ENCODE data around the gene TMEM117. TPM values are rescaled to one million over a fixed set of nuclear protein-coding genes. Genes with fewer than 3 reads are reported as not detected.
"Not testable (repeated sequence)": the region's sequence is repeated elsewhere in the genome, so short reads cannot be mapped to it uniquely, and the experiment has no call there.

Gene TMEM117
- total RNA-seq, 1 donor from 2014 or later, result 22.1 TPM

DNA sequence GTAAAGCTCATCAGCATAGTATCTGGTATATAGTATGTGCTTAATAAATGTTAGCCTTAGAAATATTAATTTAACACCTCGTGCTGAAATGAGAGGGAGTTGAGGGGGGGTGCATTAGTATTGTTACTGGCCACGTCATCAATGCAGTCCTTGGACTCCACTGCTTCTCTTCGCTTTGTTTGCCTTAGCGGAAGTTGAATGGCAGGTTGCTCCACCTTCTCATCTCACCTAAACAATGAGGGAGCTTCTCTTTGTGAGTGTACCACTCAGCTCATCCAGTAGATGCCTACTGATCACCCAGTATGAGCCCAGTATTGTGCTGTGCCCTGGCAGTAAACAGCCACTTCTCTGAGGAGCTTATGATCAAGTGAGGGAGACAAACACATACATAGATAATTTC is 4.5 kb downstream of the TMEM117 start:
- Histone ChIP-seq H3K9me3 (no peaks in the 10 kb centered on the region), H3K27ac (no peak overlapping the region), H3K4me1 (peaks cover 13% of the 10 kb centered on the region), H3K27me3 (no peaks in the 10 kb centered on the region), H3K4me3 (no peak overlapping the region), H3K36me3 (no peaks in the 10 kb centered on the region)
- TF ChIP-seq POLR2A (IDR thresholded peaks at IDR 0.05) (no peak), POLR2AphosphoS5 (IDR thresholded peaks at IDR 0.05; ENCODE audit: insufficient read depth in 1 of 2, low read depth in 1 of 2) (no peak)
- TF ChIP-seq, protein P1, sequence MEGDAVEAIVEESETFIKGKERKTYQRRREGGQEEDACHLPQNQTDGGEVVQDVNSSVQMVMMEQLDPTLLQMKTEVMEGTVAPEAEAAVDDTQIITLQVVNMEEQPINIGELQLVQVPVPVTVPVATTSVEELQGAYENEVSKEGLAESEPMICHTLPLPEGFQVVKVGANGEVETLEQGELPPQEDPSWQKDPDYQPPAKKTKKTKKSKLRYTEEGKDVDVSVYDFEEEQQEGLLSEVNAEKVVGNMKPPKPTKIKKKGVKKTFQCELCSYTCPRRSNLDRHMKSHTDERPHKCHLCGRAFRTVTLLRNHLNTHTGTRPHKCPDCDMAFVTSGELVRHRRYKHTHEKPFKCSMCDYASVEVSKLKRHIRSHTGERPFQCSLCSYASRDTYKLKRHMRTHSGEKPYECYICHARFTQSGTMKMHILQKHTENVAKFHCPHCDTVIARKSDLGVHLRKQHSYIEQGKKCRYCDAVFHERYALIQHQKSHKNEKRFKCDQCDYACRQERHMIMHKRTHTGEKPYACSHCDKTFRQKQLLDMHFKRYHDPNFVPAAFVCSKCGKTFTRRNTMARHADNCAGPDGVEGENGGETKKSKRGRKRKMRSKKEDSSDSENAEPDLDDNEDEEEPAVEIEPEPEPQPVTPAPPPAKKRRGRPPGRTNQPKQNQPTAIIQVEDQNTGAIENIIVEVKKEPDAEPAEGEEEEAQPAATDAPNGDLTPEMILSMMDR (IDR thresholded peaks at IDR 0.05), result no peak
- DNase-seq (ENCODE audit: extremely low spot score in 2 of 2), result no peak
- intact Hi-C loops (cut with DNase I), result no loop called here

DNA sequence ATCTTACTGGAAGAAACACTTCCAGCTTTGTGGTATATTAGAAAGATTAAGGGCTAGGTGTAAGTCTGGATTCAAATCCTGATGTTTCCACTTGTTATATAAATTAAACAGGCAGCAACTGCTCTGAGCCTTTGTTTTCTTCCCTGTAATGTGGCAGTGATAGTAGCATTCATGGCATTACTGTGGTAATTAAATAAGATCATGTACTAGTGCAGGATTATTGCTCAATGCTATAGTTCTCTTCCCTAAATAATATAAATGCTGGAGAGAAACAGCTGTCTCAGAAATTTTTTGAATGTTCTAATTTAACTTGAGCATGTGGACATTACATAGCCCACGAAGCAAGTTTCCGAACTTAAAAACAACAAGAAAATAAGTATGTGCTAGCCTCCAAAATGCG is 5.4 kb downstream of the TMEM117 start:
- intact Hi-C loops (cut with DNase I), result no loop called here
- H3K9me3 ChIP-seq, result no peaks in the 10 kb centered on the region
- no peaks in the 10 kb centered on the region for H3K36me3 ChIP-seq
- DNase-seq (ENCODE audit: extremely low spot score in 2 of 2), result no peak
- H3K27me3 ChIP-seq, result no peaks in the 10 kb centered on the region
- peaks cover 13% of the 10 kb centered on the region for H3K4me1 ChIP-seq
- H3K4me3 ChIP-seq, result no peak overlapping the region
- TF ChIP-seq, protein P1 (IDR thresholded peaks at IDR 0.05), result no peak
- TF ChIP-seq POLR2AphosphoS5 (IDR thresholded peaks at IDR 0.05; ENCODE audit: insufficient read depth in 1 of 2, low read depth in 1 of 2) (no peak), POLR2A (IDR thresholded peaks at IDR 0.05) (no peak)
- no peak overlapping the region for H3K27ac ChIP-seq

DNA sequence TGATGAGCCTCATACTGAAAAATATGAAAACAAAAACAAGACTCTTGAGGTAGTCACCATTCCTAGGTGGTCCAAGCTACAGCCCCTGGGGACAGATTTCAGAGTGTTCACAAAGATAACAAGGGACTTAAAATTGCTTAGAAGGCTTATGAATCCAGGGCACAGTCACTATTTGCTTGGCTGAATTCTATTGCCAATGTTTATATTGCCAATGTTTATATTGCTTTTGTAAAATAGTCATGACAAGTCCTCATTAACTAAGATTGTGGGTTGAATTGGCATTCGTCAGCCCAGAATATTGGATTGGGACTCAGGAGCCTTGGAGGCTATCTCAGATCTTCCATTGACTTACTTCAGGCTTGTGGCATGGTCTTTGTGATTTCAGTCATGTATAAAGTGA is 6.4 kb downstream of the TMEM117 start:
- intact Hi-C loops (cut with DNase I), result no loop called here
- H3K27ac ChIP-seq, result no peak overlapping the region
- no peaks in the 10 kb centered on the region for H3K9me3 ChIP-seq
- TF ChIP-seq POLR2AphosphoS5 (IDR thresholded peaks at IDR 0.05; ENCODE audit: insufficient read depth in 1 of 2, low read depth in 1 of 2), result no peak
- TF ChIP-seq, protein P1 (IDR thresholded peaks at IDR 0.05), result no peak
- TF ChIP-seq POLR2A (IDR thresholded peaks at IDR 0.05), result no peak
- H3K4me3 ChIP-seq, result no peak overlapping the region
- DNase-seq (ENCODE audit: extremely low spot score in 2 of 2), result no peak
- peaks cover 4% of the 10 kb centered on the region for H3K4me1 ChIP-seq
- H3K27me3 ChIP-seq, result no peaks in the 10 kb centered on the region
- H3K36me3 ChIP-seq, result no peaks in the 10 kb centered on the region

DNA sequence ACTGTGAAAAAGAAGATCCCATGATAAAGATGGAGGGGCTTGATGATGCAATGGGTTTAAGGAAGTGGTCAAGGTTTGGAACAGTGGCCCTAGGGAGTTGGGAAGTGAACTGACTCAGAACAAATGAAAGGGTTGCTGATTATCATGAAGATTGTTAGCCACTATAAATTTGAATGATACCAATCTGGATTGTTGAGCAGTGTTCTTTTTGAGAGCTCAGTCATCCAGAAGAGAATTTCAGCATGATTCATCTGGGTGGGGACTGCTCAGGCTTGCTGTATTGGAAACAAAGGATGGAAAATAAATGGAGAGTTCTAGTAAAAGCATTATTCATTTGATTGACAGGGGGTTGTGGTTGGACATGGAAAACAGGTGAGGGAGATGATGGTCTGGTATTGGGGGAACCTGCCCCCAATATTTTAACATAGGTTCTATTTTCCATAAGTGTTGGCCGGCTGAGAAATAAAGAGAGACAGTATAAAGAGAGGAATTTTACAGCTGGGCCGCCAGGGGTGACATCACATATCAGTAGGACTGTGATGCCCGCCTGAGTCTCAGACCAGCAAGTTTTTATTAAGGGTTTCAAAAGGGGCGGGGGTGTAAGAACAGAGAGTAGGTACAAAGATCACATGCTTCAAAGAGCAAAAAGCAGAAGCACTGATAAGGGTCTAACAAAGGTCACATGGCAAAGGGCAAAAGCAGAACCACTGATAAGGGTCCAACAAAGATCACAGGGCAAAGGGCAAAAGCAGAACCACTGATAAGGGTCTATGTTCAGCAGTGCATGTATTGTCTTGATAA is 11.7 kb downstream of the TMEM117 start:
- H3K9me3 ChIP-seq; H3K36me3 ChIP-seq; intact Hi-C loops (cut with DNase I); H3K27ac ChIP-seq; H3K4me1 ChIP-seq; H3K4me3 ChIP-seq; DNase-seq (ENCODE audit: extremely low spot score in 2 of 2); H3K27me3 ChIP-seq: not testable (repeated sequence)
- peak in 1 of 2 donors; percentile 50 for TF ChIP-seq POLR2AphosphoS5 (IDR thresholded peaks at IDR 0.05; ENCODE audit: insufficient read depth in 1 of 2, low read depth in 1 of 2)

DNA sequence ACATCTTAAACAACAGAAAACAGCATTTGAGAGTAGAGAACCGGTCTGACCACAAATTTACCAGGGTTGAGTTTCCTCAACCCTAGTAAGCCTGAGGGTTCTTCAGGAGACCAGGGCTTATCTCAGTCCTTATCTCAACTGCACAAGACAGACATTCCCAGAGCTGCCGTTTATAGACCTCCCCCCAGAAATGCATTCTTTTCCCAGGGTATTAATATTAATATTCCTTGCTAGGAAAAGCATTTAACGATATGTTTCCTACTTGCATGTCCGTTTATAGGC is 12.3 kb downstream of the TMEM117 start:
- TF ChIP-seq POLR2AphosphoS5 (IDR thresholded peaks at IDR 0.05; ENCODE audit: insufficient read depth in 1 of 2, low read depth in 1 of 2), result no peak
- TF ChIP-seq, protein P1 (IDR thresholded peaks at IDR 0.05), result no peak
- TF ChIP-seq POLR2A (IDR thresholded peaks at IDR 0.05), result no peak
- Histone ChIP-seq H3K4me1 (no peaks in the 10 kb centered on the region), H3K4me3 (no peak overlapping the region), H3K36me3 (no peaks in the 10 kb centered on the region), H3K27ac (no peak overlapping the region), H3K9me3 (no peaks in the 10 kb centered on the region), H3K27me3 (no peaks in the 10 kb centered on the region)
- intact Hi-C loops (cut with DNase I), result no loop called here
- no peak for DNase-seq (ENCODE audit: extremely low spot score in 2 of 2)
